ENCODE measurements around the gene UCKL1.

GRCh38 chr20:63945921-63946920, 10.0 kb downstream of the UCKL1 start:
- no peak for TF ChIP-seq CTCF (IDR thresholded peaks at IDR 0.05)
- TF ChIP-seq EZH2phosphoT487 (IDR thresholded peaks at IDR 0.05): no peak
- no peak for TF ChIP-seq EZH2 (IDR thresholded peaks at IDR 0.05)

Measured in neural progenitor cell (in vitro differentiated cells).